H1 (cell line): ENCODE results near the gene DTD1. TPM values are rescaled to one million over a fixed set of nuclear protein-coding genes. Genes with fewer than 3 reads are reported as not detected.

ENCODE experiments used
- CHD1 ChIP-seq: IDR thresholded peaks from 2 replicates; pipeline ENCODE4 v1.6.1; 2012; ENCODE audit warnings: low read depth, low read length, improper control_type of control experiment
- EGR1 ChIP-seq: IDR thresholded peaks from 2 replicates; pipeline ENCODE4 v1.6.1; 2011; ENCODE audit warnings: low read depth, low read length, borderline replicate concordance
- JUND ChIP-seq: IDR thresholded peaks from 2 replicates; pipeline ENCODE4 v1.6.1; 2011; ENCODE audit warnings: mild to moderate bottlenecking, improper control_type of control experiment, low read length
- MAFK ChIP-seq: IDR thresholded peaks from 2 replicates; pipeline ENCODE4 v1.6.1; 2012; ENCODE audit warnings: low read depth, mild to moderate bottlenecking, improper control_type of control experiment, low read length
- RFX5 ChIP-seq: IDR thresholded peaks from 2 replicates; pipeline ENCODE4 v1.6.1; 2011; ENCODE audit warnings: low read depth, low read length, improper control_type of control experiment, borderline replicate concordance
- TCF12 ChIP-seq: IDR thresholded peaks from 2 replicates; pipeline ENCODE4 v1.6.1; 2011; ENCODE audit warnings: low read depth, mild to moderate bottlenecking, low read length
- polyA plus RNA-seq, 7 experiments: library from polyadenylated mRNA; depleted of rRNA in 3 of 7; stranded (reverse) in 5 of 7; unstranded in 2 of 7; fragments of >200 nt in 5 of 7; fragments of 200-250 nt in 2 of 7; gene quantifications; 1 replicate in 5 of 7; 2 replicates in 1 of 7; 4 replicates in 1 of 7; pipeline versions ENCODE4 v1.2.1 to v1.2.3, GENCODE V29; 2011 to 2013; ENCODE audit warnings: missing spikeins in 2 of 7, mixed read lengths in 2 of 7
- total RNA-seq: library from RNA; stranded (reverse); fragmentation: NEBNext Ultra II Directional; extraction: Animal tissue kit (Norgen Biotek cat#: 25700); gene quantifications from 2 replicates; pipeline ENCODE4 v1.2.1, GENCODE V29; 2021

The DTD1 gene
- total and polyA plus RNA-seq, 2 of the 8 experiments (the other 6 are each of a cell fraction or from before 2014, with no cell fraction given): 49.7 to 66.6 TPM

GRCh38 chr20:18719426-18719825 lies 131.6 kb downstream of the DTD1 start (continued):
- TF ChIP-seq EGR1: no peak
- TF ChIP-seq CHD1: no peak
- TF ChIP-seq JUND: no peak
- no peak for TF ChIP-seq TCF12
- no peak for TF ChIP-seq MAFK
- no peak for TF ChIP-seq RFX5
